ENCODE measurements around the gene TPM2. TPM values are rescaled to one million over a fixed set of nuclear protein-coding genes. Genes with fewer than 3 reads are reported as not detected.

TPM2 gene
- total and polyA plus RNA-seq, 2 donors (not counting 1 experiment from before 2014, with no cell fraction given): 2.4 to 6.3 TPM

GRCh38 chr9:35731415-35732184 lies 41.9 kb upstream of the TPM2 start:
- WGBS (ENCODE audit: insufficient coverage): under 1% methylated on average over 47 of the region's 47 CpGs
- TF ChIP-seq EZH2 (IDR thresholded peaks at IDR 0.05; ENCODE audit: borderline replicate concordance, insufficient read depth, low read depth, low read length, poor library complexity, severe bottlenecking) (no peak), CTCF (IDR thresholded peaks at IDR 0.05) (no peak)
- POLR2A ChIA-PET: interaction anchor here (0.6 to 4.4 kb wide), 15 partner anchors 13 to 615 kb away, joined by 3 to 29 read pairs (median 5); partner anchors contain the start of genes CCDC107, GBA2, MSMP and RGP1
- Histone ChIP-seq H3K27me3 (replicated peaks in 1 of 4; ENCODE audit: control extremely low read depth in 1 of 4, control insufficient read depth in 3 of 4, insufficient read depth in 4 of 4, low read length in 3 of 4) (no peaks in the 10 kb centered on the region), H3K79me2 (ENCODE audit: control insufficient read depth, insufficient read depth, low read length) (peaks cover 67% of the 10 kb centered on the region), H4K20me1 (ENCODE audit: control insufficient read depth, insufficient read depth, low read length, poor library complexity, severe bottlenecking) (peaks cover 40% of the 10 kb centered on the region), H3K9me3 (ENCODE audit: control extremely low read depth in 1 of 3, control insufficient read depth in 2 of 3, insufficient read depth in 1 of 3, low read length in 2 of 3) (no peaks in the 10 kb centered on the region), H3K4me3 (ENCODE audit: control extremely low read depth in 1 of 5, extremely low read depth in 1 of 5, insufficient read depth in 1 of 5, low read depth in 2 of 5, low read length in 4 of 5) (peak overlapping the region; percentile 52 to 87 (median 82)), H3K4me1 (ENCODE audit: control insufficient read depth in 2 of 2, insufficient read depth in 2 of 2, low read length in 2 of 2) (peaks cover 59 to 67% of the 10 kb centered on the region in 2 donors), H3K27ac (ENCODE audit: low read length in 2 of 2) (peak overlapping the region; percentile 69 to 92), H3K4me2 (replicated peaks; ENCODE audit: low read depth, low read length, poor library complexity, severe bottlenecking) (peak overlapping the region; percentile 89), H3K36me3 (replicated peaks in 1 of 2; ENCODE audit: control extremely low read depth in 1 of 2, control insufficient read depth in 1 of 2, extremely low read depth in 1 of 2, insufficient read depth in 2 of 2, low read length in 1 of 2) (peaks cover 1 to 39% of the 10 kb centered on the region in 2 experiments), H2AFZ (ENCODE audit: insufficient read depth, low read depth, low read length, poor library complexity, severe bottlenecking) (peak overlapping the region; percentile 90), H3K9ac (ENCODE audit: low read length) (peak overlapping the region; percentile 84)
- CTCF ChIA-PET: interaction anchor here (0.8 to 9.7 kb wide), 34 partner anchors 8 to 151 kb away, joined by 3 to 142 read pairs (median 6); partner anchors contain the start of genes ARHGEF39, CCDC107, GBA2 and HINT2
- ATAC-seq (ENCODE audit: low read depth): no peak
- Mint-ChIP-seq H3K4me1 (peaks cover 12% of the 10 kb centered on the region), H3K27ac (peak overlapping the region; percentile 96), H3K9me3 (ENCODE audit: insufficient read depth) (no peaks in the 10 kb centered on the region), H3K4me3 (no peak overlapping the region), H3K27me3 (no peaks in the 10 kb centered on the region)
- intact Hi-C loops (cut with micrococcal nuclease): loop anchor here (1.0 to 10.0 kb wide), 14 partner anchors 12 to 1914 kb away; partner anchors contain the start of genes CCDC107, CLTA, FANCG and GBA2
- no peak for DNase-seq
